GM19455 (cell line): ENCODE measurements around the gene HACL1.
"Not testable (repeated sequence)": the region's sequence is repeated elsewhere in the genome, so short reads cannot be mapped to it uniquely, and the experiment has no call there.

ENCODE experiments used
- ATAC-seq: cut with Tn5 transposase; IDR thresholded peaks from one replicate; pipeline ENCODE4 v1.9.1; 2021; ENCODE audit not compliant: unreplicated experiment

The HACL1 gene

DNA sequence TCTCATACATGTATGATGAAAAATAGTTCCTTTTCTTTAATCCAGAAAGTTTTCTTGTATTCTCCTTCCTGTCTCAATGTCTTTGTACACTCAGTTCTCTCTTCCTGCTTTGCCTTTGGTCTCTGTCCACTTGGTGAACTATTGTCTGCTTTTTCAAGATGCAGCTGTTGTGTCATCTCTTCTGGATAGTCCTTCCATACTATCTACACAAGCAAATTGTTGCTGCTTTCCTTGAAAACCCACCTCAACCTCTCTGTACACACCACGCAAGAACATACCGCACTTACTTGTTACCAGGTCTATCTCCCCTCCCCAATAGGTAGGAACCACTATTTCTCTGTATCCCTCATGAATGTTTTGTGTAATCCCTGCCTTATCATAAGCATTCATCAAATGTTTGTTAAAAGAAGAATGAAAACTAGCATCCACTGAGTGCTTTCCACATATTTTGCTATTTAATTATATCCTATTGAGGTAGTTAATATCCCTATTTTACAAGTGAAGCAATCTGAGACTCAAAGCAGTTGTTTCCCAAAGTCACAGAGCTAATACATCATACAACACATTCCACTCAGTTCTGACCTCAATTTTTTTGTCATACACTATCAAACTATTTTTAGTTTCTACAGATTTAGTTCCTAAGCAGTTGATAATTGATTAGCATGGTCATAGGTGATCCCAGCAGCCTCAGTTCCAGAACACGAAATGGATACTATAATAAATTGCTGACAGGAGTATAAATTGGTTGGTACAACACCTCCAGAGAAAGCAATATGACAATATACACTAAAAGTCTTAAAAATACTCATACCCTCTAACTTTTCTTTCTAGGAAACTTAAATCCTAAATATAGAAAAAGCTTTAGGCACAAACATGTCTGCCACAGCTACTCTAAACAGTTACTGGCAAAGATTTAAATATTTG is 19.6 kb downstream of the HACL1 start:
- ATAC-seq, result no peak

DNA sequence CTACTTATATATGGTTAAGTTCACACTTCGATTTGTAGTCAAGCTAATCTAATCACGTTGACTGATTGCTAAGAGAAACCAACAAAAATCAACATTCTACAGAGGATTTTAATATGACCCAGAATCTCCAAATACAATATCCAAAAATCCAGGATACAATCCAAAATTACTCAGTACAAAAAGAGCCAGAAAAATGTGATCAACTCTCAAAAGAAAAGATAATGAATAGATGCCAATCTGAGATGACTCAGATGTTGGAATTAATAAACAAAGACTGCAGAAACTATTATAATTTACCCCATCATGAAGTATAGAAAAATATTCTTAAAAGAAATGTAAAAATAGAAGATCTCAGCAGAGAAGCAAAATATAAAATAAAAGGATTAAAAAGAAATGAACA is 22.3 kb downstream of the HACL1 start:
- no peak for ATAC-seq

GRCh38 chr3:15578289-15578867 is 23.0 kb downstream of the HACL1 start:
- no peak for ATAC-seq

- ATAC-seq, result no peak
These were observed 24.9 kb downstream of the HACL1 start for GRCh38 chr3:15576475-15576874.

GRCh38 chr3:15575446-15575845 is 25.9 kb downstream of the HACL1 start:
- ATAC-seq, result no peak

- no peak for ATAC-seq
These were observed 29.2 kb downstream of the HACL1 start for GRCh38 chr3:15572138-15572537.

- ATAC-seq, result no peak
These were observed 38.2 kb downstream of the HACL1 start for GRCh38 chr3:15563190-15563589.

GRCh38 chr3:15562560-15562959 is 38.8 kb downstream of the HACL1 start:
- ATAC-seq, result no peak

- ATAC-seq, result no peak
These were observed 42.8 kb downstream of the HACL1 start for GRCh38 chr3:15558581-15558980.

- ATAC-seq, result peak; percentile 69
These were observed 43.8 kb downstream of the HACL1 start for GRCh38 chr3:15557511-15557946.

DNA sequence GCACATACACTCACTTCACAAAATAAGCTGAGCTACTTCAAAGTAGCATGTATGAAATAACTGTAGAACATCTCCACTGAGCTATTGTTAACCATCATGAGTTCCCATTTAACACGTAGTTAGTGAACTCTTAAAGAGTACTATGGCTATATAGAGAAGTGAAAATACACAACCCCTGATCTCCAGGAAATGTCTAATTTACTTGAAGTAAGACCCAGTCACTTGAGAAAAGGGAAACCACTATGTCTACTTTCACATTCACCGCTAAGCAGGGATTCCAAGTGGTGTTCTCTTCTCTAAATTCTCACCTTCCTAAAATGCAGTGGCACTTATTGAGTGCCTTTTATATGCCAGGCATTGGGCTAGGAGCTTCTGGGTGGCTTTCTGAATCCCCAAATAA is 44.9 kb downstream of the HACL1 start:
- ATAC-seq, result peak; percentile 73

DNA sequence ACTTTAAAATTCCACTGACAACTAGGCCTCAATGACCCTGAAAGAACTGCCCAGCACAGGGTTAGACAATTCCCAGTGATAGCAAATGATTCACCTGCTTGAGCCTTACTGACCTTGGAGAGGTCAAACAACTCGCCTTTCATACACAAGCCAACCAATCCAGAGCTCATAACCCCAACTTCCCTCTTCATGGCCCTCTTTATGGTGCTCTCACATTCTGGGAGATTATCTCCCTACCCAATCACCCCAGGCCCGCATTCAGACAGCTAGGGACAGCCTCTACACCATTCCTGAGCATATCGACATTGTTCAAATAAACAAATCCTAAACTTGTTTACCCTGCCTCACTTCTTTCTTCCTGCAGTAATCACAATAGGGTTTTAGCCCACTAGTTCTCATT is 47.6 kb downstream of the HACL1 start:
- no peak for ATAC-seq

- no peak for ATAC-seq
These were observed 49.5 kb downstream of the HACL1 start for GRCh38 chr3:15551902-15552301.

DNA sequence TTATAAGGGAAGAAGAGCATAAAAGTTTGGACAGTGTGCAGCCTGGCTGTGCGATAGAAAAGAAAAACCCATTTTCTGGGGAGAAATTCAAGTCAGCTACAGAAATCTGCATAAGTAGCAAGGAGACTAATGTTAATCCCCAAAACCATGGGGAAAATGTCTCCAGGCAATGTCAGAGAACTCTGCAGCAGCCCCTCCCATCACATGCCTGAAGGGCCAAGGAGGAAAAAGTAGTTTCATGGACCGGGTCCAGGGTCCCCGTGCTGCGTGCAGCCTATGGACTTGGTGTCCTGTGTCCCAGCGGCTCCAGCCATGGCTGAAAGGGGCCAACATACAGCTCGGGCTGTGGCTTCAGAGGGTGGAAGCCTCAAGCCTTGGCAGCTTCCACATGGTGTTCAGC is 51.5 kb downstream of the HACL1 start:
- ATAC-seq, result no peak

GRCh38 chr3:15542614-15543013 is 58.8 kb downstream of the HACL1 start:
- no peak for ATAC-seq

GRCh38 chr3:15541371-15541770 is 60.0 kb downstream of the HACL1 start:
- no peak for ATAC-seq

DNA sequence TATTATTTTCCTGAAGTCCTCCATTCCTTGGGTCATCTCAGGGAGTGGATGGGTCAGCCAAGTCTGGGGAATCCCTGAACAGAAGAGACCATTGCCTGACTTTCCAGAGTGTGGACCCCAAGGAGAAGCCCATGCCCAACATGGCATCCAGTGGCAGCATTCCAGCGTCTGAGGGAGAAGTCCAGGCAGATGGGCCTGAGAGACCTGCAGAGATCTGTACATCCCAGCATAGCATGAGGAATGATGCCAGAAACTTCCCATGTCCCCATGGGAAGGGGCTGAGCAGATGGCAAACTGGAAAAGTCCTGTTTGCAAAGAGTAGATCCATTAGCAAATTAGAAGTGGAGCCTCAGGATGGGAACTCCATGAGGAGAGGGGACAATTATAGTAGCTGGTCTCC is 62.3 kb downstream of the HACL1 start:
- ATAC-seq, result no peak

DNA sequence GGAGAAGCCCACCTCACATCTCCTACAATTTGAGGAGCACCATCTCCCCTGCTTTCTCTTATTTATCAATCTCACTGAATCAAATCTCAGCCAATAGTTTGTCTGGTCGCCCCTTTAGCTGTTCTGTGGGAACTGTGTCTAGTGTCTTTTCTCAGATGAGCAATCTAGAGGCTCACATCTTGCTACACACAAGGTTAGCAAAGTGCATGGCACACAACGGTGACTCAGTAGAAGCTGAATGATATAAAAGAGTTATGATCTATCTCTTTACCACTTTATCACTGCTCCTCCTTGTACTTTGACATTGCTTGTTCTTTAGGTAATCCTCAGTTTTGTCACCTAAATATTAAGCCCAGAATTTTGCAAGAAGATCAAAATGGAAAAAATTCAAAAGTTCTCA is 63.0 kb downstream of the HACL1 start:
- no peak for ATAC-seq

- no peak for ATAC-seq
These were observed 64.5 kb downstream of the HACL1 start for GRCh38 chr3:15536856-15537255.

DNA sequence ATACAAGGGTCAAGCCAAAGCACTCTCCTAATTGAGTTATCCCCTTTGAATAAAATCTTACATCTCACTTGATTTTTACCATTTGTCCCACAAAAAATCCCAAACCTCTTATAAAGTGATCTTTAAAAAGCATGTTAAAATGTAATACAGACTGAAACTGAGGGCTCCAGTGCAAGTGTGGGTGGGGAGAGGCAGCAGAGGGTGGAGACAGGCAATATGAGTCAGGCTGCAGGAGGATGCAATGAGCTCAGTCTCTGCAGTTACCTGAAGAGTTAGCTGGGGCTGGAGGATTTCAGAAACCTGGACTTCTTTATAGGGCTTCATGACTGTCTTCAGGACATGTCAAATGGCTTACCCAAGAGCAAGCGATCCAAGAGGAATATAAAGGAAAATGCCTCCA is 65.6 kb downstream of the HACL1 start:
- ATAC-seq, result no peak

- not testable (repeated sequence) for ATAC-seq
These were observed 68.8 kb downstream of the HACL1 start for GRCh38 chr3:15532614-15533013.

DNA sequence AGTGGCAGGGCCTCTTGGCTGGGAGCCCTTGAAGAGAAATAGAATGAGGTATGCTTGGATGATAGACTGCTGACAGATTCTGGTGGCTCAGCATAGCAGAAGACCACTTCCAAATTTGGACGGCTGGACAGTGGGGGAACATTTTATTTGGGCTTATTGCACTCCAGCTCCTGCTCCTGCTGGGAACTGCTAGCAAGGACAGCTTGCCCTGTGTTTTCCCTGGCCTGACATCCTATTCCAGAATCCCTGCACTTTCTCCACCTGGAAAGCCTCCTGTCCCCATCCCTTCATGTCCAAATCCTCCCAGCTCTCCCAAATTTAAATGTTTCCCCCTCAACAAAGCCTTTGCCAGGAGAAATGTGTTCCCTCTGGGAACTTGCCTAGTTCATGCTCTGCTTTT is 70.0 kb downstream of the HACL1 start:
- ATAC-seq, result no peak
